Dendritic cell treated with granulocyte-macrophage colony-stimulating factor and Interleukin-4, amounts not matched to agents 40 ng/mL and 50 ng/mL, for 4 days (primary cell): ENCODE measurements around the gene ZKSCAN8.
A peak's percentile ranks its signal among the peaks of the same experiment; 100 is the strongest.
"Not testable (repeated sequence)": the region's sequence is repeated elsewhere in the genome, so short reads cannot be mapped to it uniquely, and the experiment has no call there.

Experiments used
- H3K27ac Mint-ChIP-seq: one replicate; pipeline ENCODE4 v1.8.0; 2022; ENCODE audit warnings: mild to moderate bottlenecking, mixed read lengths
- H3K27me3 Mint-ChIP-seq: one replicate; pipeline ENCODE4 v1.8.0; 2022; ENCODE audit warnings: mild to moderate bottlenecking, mixed read lengths
- H3K36me3 Mint-ChIP-seq: one replicate; pipeline ENCODE4 v1.8.0; 2022; ENCODE audit warnings: low read depth, mixed read lengths
- H3K4me1 Mint-ChIP-seq: one replicate; pipeline ENCODE4 v1.8.0; 2022; ENCODE audit warnings: low read depth, mixed read lengths
- H3K4me3 Mint-ChIP-seq: one replicate; pipeline ENCODE4 v1.8.0; 2022; ENCODE audit warnings: mild to moderate bottlenecking, moderate library complexity, mixed read lengths
- H3K9me3 Mint-ChIP-seq: one replicate; pipeline ENCODE4 v1.8.0; 2022; ENCODE audit warnings: mixed read lengths
- intact Hi-C: fragments of 100-400 bp; cut with micrococcal nuclease; formaldehyde crosslinking; loops from one replicate; pipeline ENCODE4 v1.15.0; 2022

The ZKSCAN8 gene

DNA sequence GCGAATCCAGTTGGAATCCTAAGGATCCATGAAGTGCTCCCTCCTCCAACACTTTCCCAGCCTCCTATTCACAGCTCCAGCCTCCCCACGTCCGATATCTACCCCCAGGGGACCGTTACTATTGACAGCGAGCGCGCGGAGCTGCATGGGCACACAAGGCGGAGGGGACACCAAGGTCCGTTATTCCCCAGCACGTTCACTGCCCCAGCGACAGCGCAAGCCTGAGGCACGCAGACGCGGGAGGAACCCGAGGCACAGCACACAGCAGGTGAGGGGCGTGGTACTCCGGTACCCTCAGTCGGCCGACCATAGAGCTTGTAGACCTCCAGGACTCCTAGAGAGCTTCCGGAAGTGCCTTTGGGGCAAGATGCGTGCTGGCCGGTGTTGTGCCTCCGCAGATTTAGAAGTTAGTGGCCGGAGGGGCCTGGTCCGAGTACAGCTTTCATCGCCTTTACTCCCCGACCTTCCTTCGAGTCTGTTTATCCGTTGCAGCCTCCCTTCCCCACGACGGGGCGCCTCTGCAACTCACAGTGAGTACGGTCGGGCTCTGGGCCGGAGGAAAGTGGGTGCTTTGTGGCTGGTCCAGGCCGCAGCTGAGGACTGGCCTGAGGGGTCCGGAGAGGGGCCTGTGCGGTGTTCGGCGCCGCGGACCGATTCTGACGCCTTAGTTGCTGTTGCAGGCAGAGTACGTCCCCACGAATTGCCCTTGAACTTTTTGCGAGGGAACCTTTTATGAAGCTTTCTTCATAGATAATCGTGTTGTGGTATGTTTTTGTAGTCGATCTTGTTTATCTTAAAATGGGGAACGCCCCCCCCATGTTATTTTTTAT, at the start of gene ZKSCAN8:
Gene ZKSCAN8 (plus strand): TSS at position 384 of the 830 bp plus-strand sequence. CDS start 6,525 bp downstream, outside the sequence.
- peak within 1 kb of the TSS; percentile 88 for H3K27ac Mint-ChIP-seq

GRCh38 chr6:28102222-28102621, 39.5 kb upstream of the ZKSCAN8 start:
- intact Hi-C loops, H3K4me1 Mint-ChIP-seq, H3K9me3 Mint-ChIP-seq, H3K27ac Mint-ChIP-seq, H3K36me3 Mint-ChIP-seq, H3K4me3 Mint-ChIP-seq: not testable (repeated sequence)
- H3K27me3 Mint-ChIP-seq = peaks cover 16% of the 10 kb centered on the region

More for the DNA sequence above, at the start of gene ZKSCAN8:
- H3K4me3 Mint-ChIP-seq = peak within 1 kb of the TSS; percentile 92
- no peaks in the 10 kb centered on the region for H3K9me3 Mint-ChIP-seq
- H3K36me3 Mint-ChIP-seq = peaks cover 44% of the 10 kb centered on the region
- peaks cover 47% of the 10 kb centered on the region for H3K4me1 Mint-ChIP-seq
- intact Hi-C loops = no loop called here
- H3K27me3 Mint-ChIP-seq = no peaks in the 10 kb centered on the region

DNA sequence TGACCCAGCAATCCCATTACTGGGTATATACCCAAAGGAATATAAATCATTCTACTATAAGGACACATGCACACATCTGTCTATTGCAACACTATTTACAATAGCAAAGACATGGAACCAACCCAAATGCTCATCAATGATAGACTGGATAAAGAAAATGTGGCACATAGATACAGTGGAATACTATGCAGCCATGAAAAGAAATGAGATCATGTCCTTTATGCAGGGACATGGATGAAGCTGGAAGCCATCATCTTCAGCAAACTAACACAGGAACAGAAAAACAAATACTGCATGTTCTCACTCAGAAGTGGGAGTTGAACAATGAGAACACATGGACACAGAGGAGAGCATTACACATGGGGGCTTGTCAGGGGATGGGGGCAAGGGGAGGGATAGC, 39.0 kb upstream of the ZKSCAN8 start:
- H3K27ac Mint-ChIP-seq, H3K36me3 Mint-ChIP-seq, intact Hi-C loops, H3K9me3 Mint-ChIP-seq, H3K4me1 Mint-ChIP-seq, H3K4me3 Mint-ChIP-seq: not testable (repeated sequence)
- peaks cover 16% of the 10 kb centered on the region for H3K27me3 Mint-ChIP-seq

- H3K36me3 Mint-ChIP-seq = peaks cover 6% of the 10 kb centered on the region
- peak overlapping the region; percentile 85 for H3K27ac Mint-ChIP-seq
- no peaks in the 10 kb centered on the region for H3K9me3 Mint-ChIP-seq
- intact Hi-C loops = loop anchor here (1.0 kb wide), 1 partner anchor 23 kb away; no protein-coding TSS in a partner anchor
- H3K4me3 Mint-ChIP-seq = peak overlapping the region; percentile 85
- peaks cover 7% of the 10 kb centered on the region for H3K4me1 Mint-ChIP-seq
- H3K27me3 Mint-ChIP-seq = peaks cover 17% of the 10 kb centered on the region
These were observed 37.1 kb upstream of the ZKSCAN8 start for GRCh38 chr6:28104392-28105244.

- Mint-ChIP-seq H3K36me3 (peaks cover 6% of the 10 kb centered on the region), H3K9me3 (no peaks in the 10 kb centered on the region), H3K4me1 (peaks cover 7% of the 10 kb centered on the region), H3K4me3 (peak overlapping the region; percentile 85), H3K27me3 (peaks cover 16% of the 10 kb centered on the region), H3K27ac (peak overlapping the region; percentile 85)
- intact Hi-C loops = no loop called here
These were observed 36.4 kb upstream of the ZKSCAN8 start for GRCh38 chr6:28105245-28105639.

DNA sequence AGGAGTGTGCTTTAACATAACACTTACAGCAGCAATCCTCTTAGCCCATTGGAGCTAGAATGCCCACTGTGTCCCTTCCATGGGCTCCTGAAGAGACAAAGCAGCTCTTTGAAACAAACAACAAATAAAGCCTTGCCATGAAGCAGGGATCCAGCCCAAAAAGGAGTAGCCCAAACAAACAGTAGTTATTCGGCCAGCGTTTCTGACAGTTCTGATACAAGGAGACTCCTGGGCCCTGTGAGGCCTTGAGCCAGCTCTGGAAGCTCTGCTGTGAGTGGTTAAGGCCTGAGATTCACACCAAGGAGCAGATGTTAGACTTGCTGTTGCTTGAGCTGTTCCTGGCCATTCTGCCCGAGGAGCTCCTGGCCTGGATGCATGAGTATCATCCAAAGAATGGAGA, 34.2 kb upstream of the ZKSCAN8 start:
- peaks cover 7% of the 10 kb centered on the region for H3K4me1 Mint-ChIP-seq
- peaks cover 12% of the 10 kb centered on the region for H3K27me3 Mint-ChIP-seq
- no peak overlapping the region for H3K27ac Mint-ChIP-seq
- no peak overlapping the region for H3K4me3 Mint-ChIP-seq
- peaks cover 6% of the 10 kb centered on the region for H3K36me3 Mint-ChIP-seq
- intact Hi-C loops = no loop called here
- no peaks in the 10 kb centered on the region for H3K9me3 Mint-ChIP-seq

GRCh38 chr6:28111964-28112363, 29.7 kb upstream of the ZKSCAN8 start:
- Mint-ChIP-seq H3K4me1 (no peaks in the 10 kb centered on the region), H3K9me3 (no peaks in the 10 kb centered on the region), H3K27ac (no peak overlapping the region), H3K36me3 (peaks cover 30% of the 10 kb centered on the region), H3K27me3 (peaks cover 6% of the 10 kb centered on the region), H3K4me3 (no peak overlapping the region)
- intact Hi-C loops = no loop called here

- Mint-ChIP-seq H3K4me1 (no peaks in the 10 kb centered on the region), H3K27ac (no peak overlapping the region)
These were observed 25.9 kb upstream of the ZKSCAN8 start for GRCh38 chr6:28115799-28116198.

DNA sequence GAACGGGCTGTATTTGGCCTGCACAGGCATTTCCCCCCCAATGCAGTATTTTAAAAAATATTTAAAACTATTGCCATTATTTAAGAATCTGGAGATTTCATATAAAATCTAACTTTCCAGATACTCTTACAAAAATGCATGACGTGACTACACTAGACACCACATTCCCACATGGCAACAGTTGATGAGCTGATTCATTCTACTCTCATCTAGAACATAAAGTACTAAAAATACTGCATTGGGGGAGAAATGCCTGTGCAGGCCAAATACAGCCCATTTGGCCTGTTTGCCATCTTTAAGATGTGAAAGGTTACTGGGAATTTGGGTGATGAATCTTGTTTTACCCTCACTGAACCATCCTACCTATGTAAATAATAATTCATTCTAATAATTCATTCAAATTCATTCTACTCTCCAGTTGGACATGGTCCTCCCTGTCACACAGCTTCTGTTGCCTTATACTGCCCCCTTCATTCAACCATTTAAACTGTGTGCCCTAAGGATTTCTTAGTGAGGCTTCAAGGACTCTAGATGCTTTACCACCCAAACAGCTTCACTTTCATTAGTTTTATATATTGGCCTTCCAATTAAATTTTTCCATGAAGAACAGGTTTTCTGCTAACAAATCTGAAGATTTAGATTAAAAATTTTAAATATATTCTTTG, 24.2 kb upstream of the ZKSCAN8 start:
- Mint-ChIP-seq H3K27me3 (no peaks in the 10 kb centered on the region), H3K4me3 (no peak overlapping the region), H3K36me3 (peaks cover 67% of the 10 kb centered on the region), H3K9me3 (no peaks in the 10 kb centered on the region), H3K4me1 (no peaks in the 10 kb centered on the region), H3K27ac (no peak overlapping the region)
- intact Hi-C loops = no loop called here

More at GRCh38 chr6:28115799-28116198, 25.9 kb upstream of the ZKSCAN8 start:
- Mint-ChIP-seq H3K36me3 (peaks cover 60% of the 10 kb centered on the region), H3K27me3 (peaks cover 3% of the 10 kb centered on the region), H3K4me3 (no peak overlapping the region), H3K9me3 (no peaks in the 10 kb centered on the region)
- intact Hi-C loops = no loop called here

GRCh38 chr6:28118217-28118616, 23.5 kb upstream of the ZKSCAN8 start:
- peaks cover 74% of the 10 kb centered on the region for H3K36me3 Mint-ChIP-seq
- H3K4me1 Mint-ChIP-seq = no peaks in the 10 kb centered on the region
- no peak overlapping the region for H3K27ac Mint-ChIP-seq
- H3K9me3 Mint-ChIP-seq = no peaks in the 10 kb centered on the region
- H3K4me3 Mint-ChIP-seq = no peak overlapping the region
- intact Hi-C loops = no loop called here
- no peaks in the 10 kb centered on the region for H3K27me3 Mint-ChIP-seq

DNA sequence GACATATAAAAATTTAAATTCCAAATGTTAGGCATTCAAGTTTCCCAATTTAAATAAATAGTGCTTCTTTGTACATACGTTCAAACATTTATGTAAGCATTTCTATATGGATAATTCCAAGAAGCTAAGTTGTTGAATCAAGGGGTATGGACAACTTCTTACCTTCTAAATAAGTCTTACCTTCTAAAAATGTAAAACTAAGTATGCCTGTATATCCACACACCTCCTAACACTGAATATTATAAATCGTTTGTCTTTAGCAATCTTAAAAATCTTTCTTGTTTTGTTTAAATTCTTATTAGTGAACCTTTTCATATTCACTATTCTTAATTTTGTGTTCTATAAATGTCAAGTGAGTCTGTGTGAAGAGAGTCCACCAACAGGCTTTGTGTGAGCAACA, 19.8 kb upstream of the ZKSCAN8 start:
- intact Hi-C loops = loop anchor here (5.0 kb wide), 1 partner anchor 40 kb away; the partner anchor contains the start of gene ZNF165
- Mint-ChIP-seq H3K9me3 (no peaks in the 10 kb centered on the region), H3K4me3 (no peak overlapping the region), H3K27ac (no peak overlapping the region), H3K4me1 (peaks cover 21% of the 10 kb centered on the region), H3K27me3 (no peaks in the 10 kb centered on the region), H3K36me3 (peaks cover 61% of the 10 kb centered on the region)

- intact Hi-C loops = loop anchor here (5.0 kb wide), 1 partner anchor 40 kb away; the partner anchor contains the start of gene ZNF165
- H3K27me3 Mint-ChIP-seq, H3K4me3 Mint-ChIP-seq, H3K9me3 Mint-ChIP-seq, H3K27ac Mint-ChIP-seq: not testable (repeated sequence)
- Mint-ChIP-seq H3K36me3 (peaks cover 61% of the 10 kb centered on the region), H3K4me1 (peaks cover 21% of the 10 kb centered on the region)
These were observed 19.4 kb upstream of the ZKSCAN8 start for GRCh38 chr6:28122283-28122682.

GRCh38 chr6:28124350-28124970, 17.2 kb upstream of the ZKSCAN8 start, which contains the start of gene ZSCAN16:
Gene ZSCAN16 (plus strand): TSS chr6:28124609. CDS start chr6:28125444, 835 bp downstream.
- peak within 1 kb of the TSS; percentile 89 for H3K4me3 Mint-ChIP-seq
- peak within 1 kb of the TSS; percentile 84 for H3K27ac Mint-ChIP-seq
- peaks cover 58% of the 10 kb centered on the region for H3K36me3 Mint-ChIP-seq
- no peaks in the 10 kb centered on the region for H3K9me3 Mint-ChIP-seq
- intact Hi-C loops = loop anchor here (5.0 kb wide), 1 partner anchor 42 kb away; the partner anchor contains the start of gene ZNF165
- H3K27me3 Mint-ChIP-seq = no peaks in the 10 kb centered on the region
- peaks cover 35% of the 10 kb centered on the region for H3K4me1 Mint-ChIP-seq
